GM11168 (cell line): ENCODE results near the gene ULBP1.
"Not testable (repeated sequence)": the region's sequence is repeated elsewhere in the genome, so short reads cannot be mapped to it uniquely, and the experiment has no call there.

Experiments
- in situ Hi-C: fragments of 300-500 bp; cut with MboI; formaldehyde crosslinking; loops from one replicate; pipeline ENCODE4 v1.12.0; 2022; ENCODE audit warnings: low sequenced_read_pairs; ENCODE audit not compliant: unreplicated experiment

ULBP1 gene

DNA sequence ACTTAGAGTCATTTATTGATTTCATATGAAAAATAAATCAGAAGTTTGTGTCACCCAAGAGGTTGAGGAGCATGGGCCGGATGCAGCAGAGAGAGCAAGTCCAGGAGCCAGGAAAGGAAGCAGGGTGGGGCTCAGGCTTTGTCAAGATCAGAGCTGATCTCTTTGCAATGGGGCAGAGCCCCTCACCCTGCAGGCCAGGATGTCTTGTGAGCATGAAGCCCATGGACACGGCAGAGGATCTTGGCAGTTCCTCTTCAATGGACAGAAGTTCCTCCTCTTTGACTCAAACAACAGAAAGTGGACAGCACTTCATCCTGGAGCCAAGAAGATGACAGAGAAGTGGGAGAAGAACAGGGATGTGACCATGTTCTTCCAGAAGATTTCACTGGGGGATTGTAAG, 5.2 kb downstream of the ULBP1 start:
- in situ Hi-C loops, result not testable (repeated sequence)

DNA sequence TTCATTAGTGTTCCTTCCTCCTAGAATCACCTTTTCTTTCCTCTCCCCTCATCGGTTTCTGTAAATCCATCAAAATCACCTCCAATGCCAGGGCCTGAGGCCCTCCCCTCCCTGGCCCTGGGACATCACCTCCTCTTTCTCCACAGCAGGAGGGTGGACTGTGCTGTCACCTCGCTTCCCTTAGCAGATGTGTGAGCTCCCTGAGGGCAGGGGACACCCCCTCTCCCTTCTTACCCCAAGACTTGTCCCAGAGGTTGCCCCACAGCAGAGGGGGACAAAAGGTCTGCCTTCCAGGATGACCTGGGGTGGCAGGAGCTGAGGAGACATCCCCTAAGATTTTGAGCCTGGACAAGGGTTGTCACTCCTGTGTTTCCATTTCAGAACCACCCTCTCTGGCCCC, 5.9 kb downstream of the ULBP1 start:
- in situ Hi-C loops, result no loop called here

DNA sequence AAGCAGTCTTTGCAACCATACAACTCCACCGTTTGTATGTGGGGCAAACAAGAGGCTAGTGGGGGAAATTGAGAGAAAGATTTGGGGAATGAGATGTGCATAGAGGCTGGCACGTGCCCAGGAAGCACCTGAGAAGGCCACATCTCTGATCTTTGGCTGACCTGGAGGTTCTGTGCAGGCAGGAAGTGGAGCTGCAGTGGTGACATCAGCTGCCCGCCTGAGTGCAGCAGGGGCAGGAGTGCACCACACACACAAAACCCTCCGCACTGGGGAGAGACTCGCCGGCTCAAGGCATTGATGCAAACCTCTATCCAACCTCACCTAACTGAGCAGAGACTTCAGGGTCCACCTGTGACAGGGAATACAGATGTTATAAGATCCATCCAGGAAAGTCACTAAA, 10.7 kb downstream of the ULBP1 start:
- in situ Hi-C loops, result not testable (repeated sequence)

DNA sequence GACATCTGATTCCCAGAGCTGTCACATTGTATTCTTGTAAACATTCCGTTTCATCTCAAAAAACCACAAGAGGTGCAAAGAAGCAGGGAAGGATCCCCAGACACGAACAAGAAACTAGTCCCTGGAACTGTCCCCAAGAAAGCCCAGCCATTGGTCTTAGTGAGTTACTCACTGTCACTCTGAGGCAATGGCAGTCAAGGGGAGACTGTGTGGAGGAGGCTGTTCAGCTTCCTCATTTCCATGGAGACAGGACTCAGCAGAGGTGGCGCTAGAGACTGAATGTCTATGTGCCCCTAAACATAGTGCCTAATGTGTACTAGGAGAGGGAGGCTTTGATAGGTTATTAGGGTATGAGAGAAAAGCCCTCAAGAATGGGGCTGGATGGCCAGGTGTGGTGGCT, 11.1 kb downstream of the ULBP1 start:
- in situ Hi-C loops, result no loop called here

- in situ Hi-C loops, result no loop called here
These were observed 11.7 kb downstream of the ULBP1 start for GRCh38 chr6:149975400-149975799.

DNA sequence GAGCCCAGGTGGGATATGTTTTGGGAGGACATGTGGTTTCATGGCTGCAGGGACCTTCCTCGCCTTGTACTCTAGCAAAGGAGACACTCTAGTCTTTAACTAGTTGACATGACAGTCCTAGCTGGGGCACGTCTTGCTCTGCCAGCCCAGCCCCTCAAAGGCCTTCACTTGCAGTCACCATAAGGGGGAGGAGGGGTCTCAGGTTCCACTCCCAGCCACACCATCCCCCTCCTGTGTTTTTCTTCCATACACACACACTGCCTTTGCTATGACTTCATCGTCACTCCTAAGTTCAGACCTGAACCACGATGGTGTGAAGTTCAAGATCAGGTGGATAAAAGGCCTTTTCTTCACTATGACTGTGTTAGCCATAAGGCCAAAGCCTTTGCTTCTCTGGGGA, 13.5 kb downstream of the ULBP1 start:
- in situ Hi-C loops, result no loop called here

DNA sequence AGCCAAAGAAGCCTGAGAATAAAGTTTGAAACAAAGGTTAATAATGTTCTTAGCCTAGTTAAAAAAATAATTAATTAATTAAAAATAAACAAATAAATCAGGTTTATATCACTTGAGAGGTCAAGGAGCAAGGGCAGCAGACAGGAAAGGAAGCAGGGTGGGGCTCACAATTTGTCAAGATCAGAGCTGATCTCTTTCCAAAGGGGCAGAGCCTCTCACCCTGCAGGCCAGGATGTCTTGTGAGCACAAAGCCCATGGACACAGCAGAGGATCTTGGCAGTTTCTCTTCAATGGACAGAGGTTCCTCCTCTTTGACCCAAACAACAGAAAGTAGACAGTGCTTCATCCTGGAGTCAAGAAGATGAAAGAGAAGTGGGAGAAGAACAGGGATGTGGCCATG, 14.9 kb downstream of the ULBP1 start:
- in situ Hi-C loops, result no loop called here

DNA sequence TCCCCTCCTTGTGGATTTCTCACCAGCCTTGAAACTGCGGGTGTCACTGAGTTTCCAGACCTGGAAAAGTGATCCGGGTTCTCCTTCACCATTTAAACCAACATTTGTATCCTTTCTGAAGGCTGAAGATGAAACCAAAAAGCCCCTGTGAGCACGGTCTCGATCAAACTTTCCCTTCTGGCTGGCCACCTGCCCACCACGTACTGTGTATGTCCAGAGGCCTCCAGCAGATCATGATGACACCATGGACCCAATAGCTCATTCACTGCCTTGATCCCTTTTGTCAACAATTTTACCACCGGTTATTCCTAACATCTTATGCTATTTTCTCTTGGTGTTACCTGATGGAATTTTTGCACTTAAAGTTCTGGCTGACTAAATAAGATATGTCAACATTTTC, 15.6 kb downstream of the ULBP1 start:
- in situ Hi-C loops, result no loop called here

- in situ Hi-C loops, result no loop called here
These were observed 19.4 kb downstream of the ULBP1 start for GRCh38 chr6:149983145-149983544.

GRCh38 chr6:149984773-149985172, 21.0 kb downstream of the ULBP1 start:
- in situ Hi-C loops, result no loop called here

- in situ Hi-C loops, result no loop called here
These were observed 21.8 kb downstream of the ULBP1 start for GRCh38 chr6:149985481-149985937.

DNA sequence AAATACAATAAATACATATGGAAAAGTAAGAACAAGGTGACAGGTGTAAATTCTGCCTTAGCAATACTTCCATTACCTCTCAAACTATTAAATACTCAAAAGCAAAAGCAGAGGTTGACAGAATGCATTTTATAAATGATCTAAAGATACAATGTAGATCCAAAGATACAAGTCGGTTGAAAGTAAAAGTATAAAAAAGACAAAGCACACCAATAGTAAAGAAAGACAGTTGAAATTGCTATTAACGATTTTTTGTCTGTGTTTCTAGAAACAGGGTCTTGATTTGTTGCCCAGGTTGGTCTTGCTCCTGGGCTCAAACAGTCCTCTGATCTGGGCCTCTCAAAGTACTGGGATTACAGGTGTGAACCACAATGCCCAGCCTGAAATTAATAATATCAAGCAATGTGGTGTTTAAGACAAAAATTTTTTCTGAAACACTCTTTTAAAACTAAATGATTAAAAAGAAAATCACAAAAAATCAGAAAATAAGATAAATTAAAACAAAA, 23.9 kb downstream of the ULBP1 start:
- in situ Hi-C loops, result no loop called here

- in situ Hi-C loops, result no loop called here
These were observed 25.0 kb downstream of the ULBP1 start for GRCh38 chr6:149988550-149989346.

- in situ Hi-C loops, result no loop called here
These were observed 26.5 kb downstream of the ULBP1 start for GRCh38 chr6:149990212-149990660.

GRCh38 chr6:149990661-149991471, 27.1 kb downstream of the ULBP1 start:
- in situ Hi-C loops, result no loop called here

DNA sequence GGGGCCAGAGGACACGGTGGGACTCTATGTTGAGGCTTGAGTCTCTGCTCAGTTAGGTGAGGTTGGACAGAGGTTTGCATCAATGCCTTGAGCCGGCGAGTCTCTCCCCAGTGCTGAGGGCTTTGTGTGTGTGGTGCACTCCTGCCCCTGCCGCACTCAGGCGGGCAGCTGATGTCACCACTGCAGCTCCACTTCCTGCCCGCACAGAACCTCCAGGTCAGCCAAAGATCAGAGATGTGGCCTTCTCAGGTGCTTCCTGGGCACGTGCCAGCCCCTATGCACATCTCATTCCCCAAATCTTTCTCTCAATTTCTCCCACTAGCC, 27.7 kb downstream of the ULBP1 start:
- in situ Hi-C loops, result not testable (repeated sequence)

- in situ Hi-C loops, result no loop called here
These were observed 28.1 kb downstream of the ULBP1 start for GRCh38 chr6:149991838-149992237.

DNA sequence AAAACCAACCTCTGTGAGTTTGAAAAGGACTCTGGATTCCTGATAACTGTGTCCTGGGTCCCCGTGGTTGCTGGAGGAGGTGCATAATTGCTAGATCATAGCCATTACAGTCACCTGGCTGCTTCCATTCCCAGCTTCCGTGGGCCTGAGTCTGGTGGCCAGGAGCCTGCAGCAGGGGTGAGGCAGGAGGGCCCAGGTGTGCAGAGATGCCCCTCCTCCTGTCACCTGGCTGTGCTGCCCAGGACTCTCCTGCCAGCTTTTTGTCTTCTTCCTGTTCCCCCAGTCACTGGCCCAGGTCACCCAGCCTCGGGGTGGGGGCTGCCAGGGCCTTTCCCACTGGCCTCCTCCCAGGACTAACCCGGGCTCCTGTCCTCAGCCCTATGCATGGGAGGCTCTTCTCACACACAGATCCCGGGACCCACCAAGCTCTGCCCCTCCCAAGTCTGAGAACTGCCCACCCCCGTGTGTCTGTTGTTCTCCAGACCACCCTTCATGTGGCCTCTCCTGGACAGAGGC, 31.6 kb downstream of the ULBP1 start:
- in situ Hi-C loops, result no loop called here

DNA sequence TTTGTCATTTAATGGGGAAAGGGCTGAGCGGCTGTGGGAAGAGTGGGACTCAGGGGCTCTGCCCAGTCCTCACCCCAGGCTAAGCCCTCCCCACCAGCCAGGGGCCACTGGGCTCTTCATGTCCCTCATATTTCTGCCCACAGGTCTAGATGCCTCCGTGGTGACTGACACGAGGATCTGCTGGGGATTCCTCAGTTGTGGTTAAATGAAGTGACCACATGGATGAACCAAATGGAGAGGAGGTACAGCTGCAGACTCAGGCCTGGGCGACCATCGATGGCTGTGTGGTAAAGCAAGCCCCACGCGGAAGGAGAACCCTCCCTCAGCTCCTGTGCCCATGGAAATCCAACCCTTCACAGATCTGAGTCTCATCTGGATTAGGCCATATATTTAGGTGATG, 32.2 kb downstream of the ULBP1 start:
- in situ Hi-C loops, result no loop called here

- in situ Hi-C loops, result no loop called here
These were observed 35.9 kb downstream of the ULBP1 start for GRCh38 chr6:149999636-150000035.
